ENCODE data around the gene OGFOD1.
"Not testable (repeated sequence)": the region's sequence is repeated elsewhere in the genome, so short reads cannot be mapped to it uniquely, and the experiment has no call there.

The OGFOD1 gene

GRCh38 chr16:56481468-56482122, 30.2 kb downstream of the OGFOD1 start:
- DNase-seq: no peak

DNA sequence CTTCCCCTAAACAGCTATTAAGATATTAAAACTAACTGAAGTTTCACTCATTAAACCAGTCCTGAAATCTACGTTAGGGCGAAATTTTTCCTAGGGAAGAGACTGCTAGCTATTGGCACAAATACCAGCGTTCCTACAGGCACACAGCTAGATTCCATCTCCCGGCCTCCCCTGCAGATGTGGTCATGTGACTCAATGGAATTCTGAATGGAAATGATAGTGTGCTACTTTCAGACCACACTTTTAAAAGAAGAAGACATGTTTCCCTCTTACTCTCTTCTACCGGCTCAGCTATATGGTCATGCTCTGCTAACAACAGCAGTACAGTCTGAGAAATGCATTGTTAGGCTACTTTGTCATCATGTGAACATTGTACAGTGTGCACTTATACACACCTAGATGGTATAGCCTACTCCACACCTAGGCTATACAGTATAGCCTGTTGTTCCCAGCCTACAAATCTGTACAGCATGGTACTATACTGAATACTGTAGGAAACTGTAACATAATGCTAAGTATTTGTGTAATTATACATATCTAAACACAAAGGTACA, 31.4 kb downstream of the OGFOD1 start:
- no peak for DNase-seq

GRCh38 chr16:56483394-56483793, 32.0 kb downstream of the OGFOD1 start:
- DNase-seq: no peak

GRCh38 chr16:56488035-56488434, 36.7 kb downstream of the OGFOD1 start:
- no peak for DNase-seq

GRCh38 chr16:56488868-56489267, 37.5 kb downstream of the OGFOD1 start:
- DNase-seq: not testable (repeated sequence)

DNA sequence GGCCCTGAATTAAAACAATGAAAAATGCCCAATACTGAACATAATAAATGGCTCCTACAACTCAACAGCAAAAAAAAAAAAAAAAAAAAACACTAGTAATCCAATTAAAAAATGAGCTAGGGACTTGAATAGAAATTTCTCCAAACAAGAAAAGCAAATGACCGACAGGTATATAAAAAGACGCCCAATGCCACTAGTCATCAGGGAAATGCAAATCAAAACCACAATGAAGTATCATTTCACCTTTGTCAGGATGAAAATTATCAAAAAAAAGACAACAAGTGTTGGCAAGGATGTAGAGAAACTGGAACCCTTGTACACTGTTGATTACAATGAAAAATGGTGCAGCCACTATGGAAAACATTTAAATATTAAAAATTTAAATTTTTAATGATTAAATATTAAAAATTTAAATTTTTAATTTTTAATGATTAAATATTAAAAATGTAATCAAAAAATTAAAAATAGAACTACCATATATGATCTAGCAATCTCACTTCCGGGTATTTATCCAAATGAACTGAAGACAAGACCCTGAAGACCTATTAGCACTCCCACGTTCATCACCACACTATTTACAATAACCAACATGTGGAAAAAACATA, 40.4 kb downstream of the OGFOD1 start:
- DNase-seq: no peak

GRCh38 chr16:56493126-56493525, 41.8 kb downstream of the OGFOD1 start:
- no peak for DNase-seq

DNA sequence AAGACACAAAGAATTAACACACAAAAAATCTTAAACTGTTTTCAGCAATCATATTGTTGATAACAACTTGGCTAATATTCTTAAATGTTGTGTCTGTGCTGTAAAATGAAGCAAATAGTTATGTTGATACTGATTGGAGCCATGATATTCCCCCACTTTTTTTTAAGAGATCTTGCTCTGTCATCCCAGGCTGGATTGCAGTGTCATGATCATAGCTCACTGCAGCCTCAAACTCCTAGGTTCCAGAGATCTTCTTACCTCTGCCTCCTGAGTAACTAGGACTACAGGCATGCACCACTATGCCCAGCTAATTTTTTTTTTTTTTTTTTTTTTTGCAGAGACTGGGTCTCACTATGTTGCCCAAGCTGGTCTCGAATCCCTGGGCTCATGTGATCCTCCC, 42.5 kb downstream of the OGFOD1 start:
- DNase-seq: no peak

- DNase-seq: peak; percentile 51
Observed at GRCh38 chr16:56505181-56505580, 53.8 kb downstream of the OGFOD1 start.

DNA sequence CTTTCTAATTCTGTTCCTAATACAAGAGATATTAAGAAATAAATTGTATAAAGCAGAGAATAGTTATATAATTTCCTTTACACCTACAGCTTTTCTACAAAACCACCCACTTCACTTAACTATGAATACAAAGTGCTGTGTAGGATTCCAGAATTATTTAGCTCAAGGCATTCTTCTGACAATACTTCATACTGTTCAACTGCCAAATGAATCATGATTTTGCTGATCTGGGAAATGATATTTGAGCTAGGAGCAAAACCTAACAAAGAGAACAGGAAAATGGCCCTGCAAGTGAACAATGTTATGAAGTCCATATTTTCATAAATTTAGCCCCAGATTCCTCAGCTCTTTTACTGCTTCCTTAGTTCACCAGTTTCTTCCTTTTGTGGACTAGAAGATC, 55.6 kb downstream of the OGFOD1 start:
- peak; percentile 53 for DNase-seq

DNA sequence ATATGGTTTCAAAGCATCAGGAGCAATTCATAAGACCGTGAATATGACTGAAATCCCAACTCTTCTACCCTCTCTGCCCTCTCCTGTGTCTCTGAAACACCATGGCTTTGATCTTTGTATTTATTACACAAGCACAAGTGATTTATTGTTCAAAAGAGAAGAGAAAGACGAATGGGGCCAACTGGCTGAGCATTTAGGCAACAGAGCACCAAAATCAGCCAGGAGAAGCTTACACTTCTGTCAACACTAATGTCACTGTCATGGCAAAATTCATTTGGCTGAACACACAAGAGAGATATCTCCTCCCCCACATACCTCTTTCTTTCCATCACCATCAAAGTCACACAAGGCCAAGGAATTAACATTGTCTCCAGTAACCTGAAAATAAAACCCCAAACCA, 59.2 kb downstream of the OGFOD1 start:
- no peak for DNase-seq

DNA sequence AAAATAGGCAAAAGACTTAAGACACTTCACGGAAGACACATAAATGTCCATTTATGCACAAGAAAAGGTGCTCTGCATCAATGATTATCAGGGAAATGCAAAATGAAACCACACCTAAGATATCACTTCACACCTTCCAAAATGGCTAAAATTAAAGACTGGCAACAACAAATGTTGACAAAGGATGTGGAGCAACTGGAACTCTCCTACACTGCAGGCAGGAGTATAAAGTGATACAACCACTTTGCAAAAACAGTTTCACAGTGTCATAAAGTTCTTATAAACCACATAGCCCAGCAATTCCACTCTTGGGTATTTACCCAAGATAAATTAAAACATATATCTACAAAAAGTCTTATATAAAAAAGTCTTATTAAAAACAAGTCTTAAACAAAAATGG, 60.7 kb downstream of the OGFOD1 start:
- DNase-seq: no peak

- no peak for DNase-seq
Observed at GRCh38 chr16:56513091-56513490, 61.7 kb downstream of the OGFOD1 start.

GRCh38 chr16:56513972-56514371, 62.6 kb downstream of the OGFOD1 start:
- DNase-seq: peak; percentile 38

DNA sequence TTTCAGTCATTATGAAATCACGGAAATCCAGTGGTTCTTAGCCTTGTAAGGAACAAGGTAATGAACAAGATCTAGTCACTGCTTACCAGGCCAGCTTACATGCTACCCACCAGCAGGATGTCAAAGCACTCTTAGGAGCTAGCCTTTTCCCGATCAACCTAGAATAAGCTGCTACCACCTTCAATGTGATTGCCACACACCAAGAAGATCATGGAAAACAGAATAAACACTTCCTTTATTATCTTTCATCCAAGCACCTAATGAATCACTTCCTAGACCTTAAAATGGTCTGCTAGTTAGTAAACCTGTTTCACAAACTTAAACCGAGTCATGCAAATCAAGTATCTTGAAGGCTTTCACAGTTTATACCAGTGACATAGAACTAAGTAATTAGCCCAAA, 63.5 kb downstream of the OGFOD1 start:
- DNase-seq: no peak

DNA sequence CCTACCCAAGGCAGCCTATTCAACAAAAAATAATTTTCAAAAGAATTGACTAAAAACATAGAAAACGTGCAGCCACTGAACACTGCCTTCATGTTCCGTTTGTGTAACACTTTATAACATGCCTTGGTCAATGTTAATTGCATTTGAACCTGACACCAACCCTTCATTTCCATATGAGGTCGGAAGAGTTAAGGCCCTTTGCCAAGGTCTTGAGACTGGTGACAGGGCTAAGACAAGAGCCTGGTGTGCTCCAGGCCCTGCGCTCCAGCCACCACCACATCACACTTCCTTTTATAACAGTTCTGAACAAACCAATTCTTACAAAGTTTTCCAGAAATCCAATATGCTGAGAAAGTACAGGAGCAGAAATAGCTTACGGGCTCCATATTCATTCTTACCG, 64.3 kb downstream of the OGFOD1 start:
- no peak for DNase-seq

DNA sequence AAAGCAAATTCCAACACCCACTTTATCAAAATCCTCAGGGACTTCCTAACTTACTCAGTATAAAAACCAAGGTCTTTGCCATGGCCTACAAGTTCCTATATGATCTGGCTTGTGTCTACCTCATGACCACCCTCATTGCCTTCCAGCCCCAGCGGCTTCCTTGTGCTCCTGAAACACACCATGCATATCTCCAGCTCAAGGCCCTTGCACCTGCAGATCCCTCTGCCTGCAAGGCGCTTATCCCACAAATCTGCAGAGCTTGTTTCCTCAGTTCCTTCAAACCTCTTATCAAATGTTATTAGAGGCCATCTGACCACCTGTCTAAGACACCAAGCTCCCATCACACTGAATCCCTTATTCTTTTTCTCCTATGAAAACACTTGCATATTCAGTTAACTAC, 65.9 kb downstream of the OGFOD1 start:
- no peak for DNase-seq

GRCh38 chr16:56518425-56518824, 67.1 kb downstream of the OGFOD1 start:
- no peak for DNase-seq

DNA sequence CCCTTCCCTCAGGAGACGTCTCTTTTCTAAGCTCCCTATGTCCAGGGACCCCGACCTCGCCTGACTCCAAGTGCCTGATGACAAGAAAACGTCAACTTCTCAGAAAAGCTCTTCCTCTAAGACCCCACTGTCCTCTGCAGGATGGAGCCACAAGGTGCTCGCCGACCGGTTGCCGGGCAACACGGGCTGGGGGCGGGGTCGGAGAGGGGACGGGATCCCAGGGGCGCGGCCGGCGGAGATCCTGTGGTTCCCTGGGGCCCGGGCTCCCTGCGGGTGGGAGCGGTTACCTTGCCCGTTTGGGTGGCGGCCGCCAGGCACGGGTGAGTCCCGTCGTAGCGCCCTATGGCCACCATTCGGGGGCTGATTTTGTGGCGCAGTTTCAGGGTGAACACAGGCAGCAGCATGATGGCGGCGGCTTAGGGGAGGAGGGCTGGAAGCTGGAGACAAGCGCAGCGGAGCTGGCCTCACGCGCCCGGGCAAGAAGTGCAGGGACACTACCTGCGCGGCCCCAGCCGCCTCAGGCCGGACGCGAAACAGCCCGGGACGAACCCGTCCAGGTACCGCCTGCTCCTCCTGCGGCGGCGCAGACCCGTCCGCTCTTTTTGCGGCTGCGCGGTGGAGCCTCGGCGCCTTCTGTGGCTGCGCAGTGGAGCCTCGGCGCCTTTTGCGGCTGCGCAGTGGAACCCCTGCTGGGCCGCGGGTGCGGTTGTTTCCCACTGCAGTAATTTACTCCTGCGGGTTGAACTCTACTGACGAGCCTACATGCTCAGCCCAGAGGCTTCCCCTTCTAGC, 68.3 kb downstream of the OGFOD1 start, which contains the start of gene BBS2:
Gene BBS2, minus strand, starts transcription at position 566 of the 792 bp plus-strand sequence. Its CDS starts 162 bp downstream, at position 404.
- peak; percentile 83 for DNase-seq

DNA sequence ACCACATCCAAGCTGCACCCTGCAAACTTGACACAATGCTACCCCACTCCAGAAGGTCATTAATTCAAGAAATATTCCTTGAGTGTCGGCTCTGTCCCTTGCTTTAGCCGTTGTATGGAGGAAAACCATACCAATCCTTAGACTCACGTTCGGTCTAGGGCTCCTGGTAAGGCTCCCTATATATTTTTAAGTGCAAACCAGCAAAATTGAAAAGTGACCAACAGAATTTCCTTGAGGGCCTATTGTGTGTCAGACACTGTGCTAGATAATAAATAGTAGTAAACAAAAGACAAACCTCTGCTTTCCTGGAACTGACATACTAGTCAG, 68.9 kb downstream of the OGFOD1 start:
- no peak for DNase-seq

DNA sequence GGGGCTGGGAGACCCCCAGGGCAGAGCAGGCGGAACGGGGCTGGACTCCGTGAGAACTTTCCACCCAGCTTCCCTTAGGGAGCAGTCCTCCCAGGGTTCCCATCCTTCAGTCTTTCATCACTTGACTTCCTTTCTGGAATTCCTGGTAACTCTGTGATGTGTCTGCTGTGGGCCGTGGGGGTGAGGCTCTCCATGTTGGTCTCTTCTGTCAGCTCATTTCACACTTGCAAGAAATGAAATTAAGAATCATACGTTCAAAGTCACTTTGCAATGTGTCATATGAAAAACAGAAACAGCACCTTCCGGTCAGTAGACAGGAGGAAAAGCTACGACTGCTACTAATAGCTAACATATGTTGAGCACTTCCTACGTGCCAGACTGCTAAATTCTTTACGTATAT, 73.9 kb downstream of the OGFOD1 start:
- DNase-seq: no peak
